Tibial nerve (tissue), 4 donors: ENCODE results near the gene CAMKK1. TPM values are rescaled to one million over a fixed set of nuclear protein-coding genes. Genes with fewer than 3 reads are reported as not detected.

Source experiments
- DNase-seq, 2 donors: peaks; one replicate each; pipeline ENCODE4 v3.0.0-alpha.2; 2019; ENCODE audit warnings: low spot score in 2 of 2
- H3K27ac ChIP-seq, 4 donors: fragments of 200-600 bp; sonication (generic) in 3 of 4; one replicate each; pipeline ENCODE4 v1.5.1; 2017 to 2019; ENCODE audit warnings: mild to moderate bottlenecking in 1 of 4
- H3K27me3 ChIP-seq, 2 donors: fragments of 200-600 bp; sonication (generic) in 1 of 2; one replicate each; pipeline versions ENCODE4 v1.5.1 to v1.6.0; 2017 to 2019
- H3K36me3 ChIP-seq, 3 donors: fragments of 200-600 bp; sonication (generic); one replicate each; pipeline ENCODE4 v1.5.1; 2018 to 2019
- H3K4me1 ChIP-seq, 4 donors: fragments of 200-600 bp; sonication (generic) in 3 of 4; one replicate each; pipeline ENCODE4 v1.5.1; 2017 to 2019
- H3K4me3 ChIP-seq, 4 donors: fragments of 200-600 bp; sonication (generic) in 3 of 4; one replicate each; pipeline ENCODE4 v1.5.1; 2017 to 2019; ENCODE audit warnings: mild to moderate bottlenecking in 1 of 4, moderate library complexity in 1 of 4
- H3K9me3 ChIP-seq, 4 donors: fragments of 200-600 bp; sonication (generic) in 3 of 4; one replicate each; pipeline ENCODE4 v1.5.1; 2017 to 2019
- CTCF ChIP-seq, 5 experiments: fragments of 200-600 bp in 3 of 5; fragments of 450-650 bp in 2 of 5; sonication (generic) in 3 of 5; IDR thresholded peaks; one replicate each; pipeline ENCODE4 v1.5.1; 2016 to 2019; ENCODE audit warnings: antibody characterized with exemption in 5 of 5, mild to moderate bottlenecking in 3 of 5, moderate library complexity in 2 of 5
- EP300 ChIP-seq, 2 donors: sonication (generic); formaldehyde crosslinking; IDR thresholded peaks; one replicate each; pipeline ENCODE4 v1.6.1; 2017; ENCODE audit warnings: antibody characterized with exemption in 2 of 2, mild to moderate bottlenecking in 1 of 2
- POLR2A ChIP-seq, 2 donors: fragments of 450-650 bp; IDR thresholded peaks; one replicate each; pipeline ENCODE4 v1.6.1; 2017; ENCODE audit warnings: antibody characterized with exemption in 2 of 2, mild to moderate bottlenecking in 2 of 2, moderate library complexity in 2 of 2
- WGBS, 2 donors: methylation state at CpG; one replicate each; pipeline ENCODE4 v1.1.5; 2018; 5-methylcytosine and 5-hydroxymethylcytosine counted together
- total RNA-seq, 4 donors: library from RNA; depleted of rRNA; stranded (reverse); fragments of >200 nt; gene quantifications; one replicate each; pipeline ENCODE4 v1.1.0, GENCODE V29; 2016

CAMKK1 gene
- total RNA-seq, 4 donors from 2014 or later, result 4.4 to 15.3 (median 7.3) TPM

- Histone ChIP-seq H3K4me1 (no peaks in the 10 kb centered on the region), H3K27me3 (no peaks in the 10 kb centered on the region), H3K9me3 (no peaks in the 10 kb centered on the region), H3K27ac (no peak overlapping the region), H3K36me3 (no peaks in the 10 kb centered on the region), H3K4me3 (no peak overlapping the region)
- WGBS, 2 donors, result 65 to 75% methylated on average over 16 to 21 of the region's 21 CpGs
- TF ChIP-seq EP300 (IDR thresholded peaks at IDR 0.05), result no peak
- TF ChIP-seq POLR2A (IDR thresholded peaks at IDR 0.05), result no peak
- TF ChIP-seq CTCF (IDR thresholded peaks at IDR 0.05), result no peak
- DNase-seq, result no peak
Measured at GRCh38 chr17:3903881-3904290, 11.0 kb upstream of the CAMKK1 start.

- Histone ChIP-seq H3K27me3 (no peaks in the 10 kb centered on the region), H3K36me3 (no peaks in the 10 kb centered on the region), H3K4me3 (no peak overlapping the region), H3K4me1 (no peaks in the 10 kb centered on the region), H3K9me3 (no peaks in the 10 kb centered on the region), H3K27ac (no peak overlapping the region)
- TF ChIP-seq EP300 (IDR thresholded peaks at IDR 0.05), result no peak
- TF ChIP-seq POLR2A (IDR thresholded peaks at IDR 0.05), result no peak
- TF ChIP-seq CTCF (IDR thresholded peaks at IDR 0.05), result no peak
- WGBS, 2 donors, result 82 to 91% methylated on average over 25 of the region's 25 CpGs
- DNase-seq, result no peak
Measured at GRCh38 chr17:3903051-3903825, 10.4 kb upstream of the CAMKK1 start.

- no peak overlapping the region for H3K27ac ChIP-seq
- no peaks in the 10 kb centered on the region for H3K36me3 ChIP-seq
- no peak overlapping the region for H3K4me3 ChIP-seq
- no peak for DNase-seq
- no peaks in the 10 kb centered on the region for H3K9me3 ChIP-seq
- peaks cover 0 to 5% (median 0%) of the 10 kb centered on the region in 4 donors for H3K4me1 ChIP-seq
- H3K27me3 ChIP-seq, result no peaks in the 10 kb centered on the region
- WGBS, 2 donors, result 62% methylated on average over 6 of the region's 6 CpGs
- TF ChIP-seq CTCF (IDR thresholded peaks at IDR 0.05) (no peak), EP300 (IDR thresholded peaks at IDR 0.05) (no peak), POLR2A (IDR thresholded peaks at IDR 0.05) (no peak)
Measured at GRCh38 chr17:3900646-3901045, 7.8 kb upstream of the CAMKK1 start.

- Histone ChIP-seq H3K27me3 (no peaks in the 10 kb centered on the region), H3K4me1 (peaks cover 0 to 23% (median 4%) of the 10 kb centered on the region in 4 donors), H3K9me3 (no peaks in the 10 kb centered on the region), H3K27ac (no peak overlapping the region), H3K4me3 (no peak overlapping the region), H3K36me3 (no peaks in the 10 kb centered on the region)
- TF ChIP-seq CTCF (IDR thresholded peaks at IDR 0.05), result no peak
- TF ChIP-seq POLR2A (IDR thresholded peaks at IDR 0.05), result no peak
- no peak for TF ChIP-seq EP300 (IDR thresholded peaks at IDR 0.05)
- no peak for DNase-seq
- WGBS, 2 donors, result 88% methylated on average over 5 to 12 of the region's 12 CpGs
Measured at GRCh38 chr17:3897731-3898130, 4.9 kb upstream of the CAMKK1 start.

- TF ChIP-seq POLR2A (IDR thresholded peaks at IDR 0.05) (no peak), EP300 (IDR thresholded peaks at IDR 0.05) (no peak), CTCF (IDR thresholded peaks at IDR 0.05) (no peak)
- no peaks in the 10 kb centered on the region for H3K9me3 ChIP-seq
- H3K4me1 ChIP-seq, result peaks cover 0 to 30% (median 11%) of the 10 kb centered on the region in 4 donors
- no peak overlapping the region for H3K4me3 ChIP-seq
- H3K36me3 ChIP-seq, result no peaks in the 10 kb centered on the region
- H3K27ac ChIP-seq, result no peak overlapping the region
- no peaks in the 10 kb centered on the region for H3K27me3 ChIP-seq
- DNase-seq, result no peak
- 78 to 79% methylated on average over 6 of the region's 6 CpGs for WGBS, 2 donors
Measured at GRCh38 chr17:3896968-3897235, 4.0 kb upstream of the CAMKK1 start.
